NCI-H2029 (cell line): ENCODE measurements around the gene TCF7L2.

ENCODE experiments used
- DNase-seq: peaks from one replicate; lab custom pipeline; 2025; lab: John Stamatoyannopoulos, UW

TCF7L2 gene

DNA sequence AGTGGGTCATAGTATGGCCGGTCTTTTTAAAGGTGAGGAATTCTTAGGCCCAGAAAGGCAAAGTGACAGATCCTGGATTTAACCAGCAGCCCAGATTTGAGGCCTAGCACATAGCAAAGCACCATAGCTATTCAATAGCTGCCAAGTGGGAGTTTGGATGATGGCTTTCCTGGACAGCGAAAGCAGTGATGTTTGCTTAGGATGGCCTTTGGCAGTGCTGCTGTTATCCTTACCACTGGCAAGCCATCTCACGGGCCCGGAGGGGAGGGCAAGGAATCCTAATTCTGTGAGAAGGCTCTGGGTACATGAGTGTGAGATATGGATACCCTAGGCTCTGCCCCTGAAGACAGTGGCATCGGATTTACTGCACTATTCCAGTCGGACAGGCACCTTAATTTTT lies 50.4 kb downstream of the TCF7L2 start:
- DNase-seq: no peak

DNA sequence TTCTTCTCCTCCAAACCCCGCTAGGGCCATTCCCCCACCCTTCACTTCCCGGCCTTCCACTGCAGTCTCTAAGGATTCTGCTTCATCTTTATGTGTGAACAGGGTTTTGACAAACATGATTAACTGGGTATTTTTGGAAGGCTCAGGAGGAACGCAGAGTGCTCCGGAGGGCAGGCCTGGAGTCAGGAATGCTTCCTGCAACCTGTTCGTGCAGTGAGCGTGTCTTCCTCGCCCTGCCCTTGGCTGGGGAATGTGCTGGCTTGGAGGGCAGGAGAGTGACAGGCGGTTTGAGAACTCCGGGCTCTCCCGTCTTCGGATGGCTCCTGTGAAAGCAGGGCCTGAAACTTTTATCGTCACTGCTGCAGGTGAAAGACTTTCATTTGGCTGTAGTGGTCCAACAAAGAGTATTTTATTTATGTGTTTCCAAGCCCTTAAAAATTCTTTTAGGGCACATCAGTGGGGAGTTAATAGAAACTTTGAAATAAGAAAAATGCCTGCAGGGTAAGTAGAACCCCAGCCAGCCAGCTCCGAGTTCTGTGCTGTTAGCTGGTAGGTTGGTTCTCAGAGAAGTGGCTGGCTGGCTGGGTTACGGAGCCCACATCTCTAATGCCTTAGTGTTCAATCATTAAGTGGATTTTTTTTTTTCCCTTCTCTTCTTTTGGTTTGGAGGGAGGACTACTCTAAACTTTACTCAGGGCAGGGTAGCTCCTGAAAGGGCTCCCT lies 51.0 kb downstream of the TCF7L2 start:
- DNase-seq: no peak

DNA sequence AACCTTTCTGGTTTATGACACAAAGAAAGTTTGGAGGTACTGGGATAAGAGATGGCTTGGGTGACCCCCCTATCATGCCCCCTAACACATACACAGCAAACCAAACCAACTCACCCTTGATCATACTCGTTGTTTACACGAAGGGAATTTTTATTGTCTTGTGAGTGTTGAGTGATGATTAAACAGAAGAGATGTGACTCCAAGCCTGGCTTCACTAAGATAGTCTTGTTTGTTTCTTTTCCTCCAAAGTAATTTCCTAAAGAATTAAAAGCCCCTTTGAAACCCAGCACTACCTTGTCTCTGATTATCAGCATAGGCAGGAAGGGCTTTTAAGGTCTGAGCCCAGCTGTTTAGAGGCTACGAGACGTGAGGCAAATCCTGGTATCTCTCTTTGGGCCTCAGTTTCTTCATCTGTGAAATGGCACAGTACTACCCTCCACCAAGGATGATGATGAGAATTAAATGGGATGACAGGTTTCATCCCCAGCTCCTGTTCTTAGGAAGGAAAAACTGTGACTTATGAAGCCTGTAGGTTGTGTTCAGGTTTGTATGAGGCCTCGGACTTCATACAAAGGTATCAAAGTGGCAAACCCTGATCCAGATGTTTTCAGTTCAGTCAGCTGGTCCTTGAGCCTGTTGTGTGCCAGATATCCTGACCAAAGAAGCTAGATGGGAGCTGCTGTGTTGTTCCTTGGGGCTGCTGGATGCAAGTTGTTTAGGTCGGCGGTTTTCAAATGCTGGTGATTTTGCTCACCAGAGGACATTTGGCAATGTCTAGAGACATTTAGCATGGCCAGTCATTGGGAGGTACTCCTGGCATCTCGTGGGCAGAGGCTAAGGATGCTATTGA lies 51.8 kb downstream of the TCF7L2 start:
- no peak for DNase-seq

DNA sequence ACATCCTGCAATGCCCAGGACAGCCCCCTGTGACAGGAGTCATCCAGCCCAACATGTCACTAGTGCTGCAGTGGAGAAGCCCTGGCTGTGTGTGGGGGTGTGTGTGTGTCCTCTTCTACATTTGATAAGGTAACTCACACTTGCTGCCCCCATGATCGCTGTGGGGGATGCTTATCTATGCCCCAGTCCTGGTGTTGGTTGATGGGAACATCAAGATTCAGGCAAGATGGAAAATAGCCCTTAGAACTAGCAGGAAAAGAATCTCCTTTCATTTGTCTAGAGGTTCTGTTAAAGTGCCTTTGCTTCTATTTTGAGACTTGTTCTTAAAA lies 52.4 kb downstream of the TCF7L2 start:
- DNase-seq: no peak

DNA sequence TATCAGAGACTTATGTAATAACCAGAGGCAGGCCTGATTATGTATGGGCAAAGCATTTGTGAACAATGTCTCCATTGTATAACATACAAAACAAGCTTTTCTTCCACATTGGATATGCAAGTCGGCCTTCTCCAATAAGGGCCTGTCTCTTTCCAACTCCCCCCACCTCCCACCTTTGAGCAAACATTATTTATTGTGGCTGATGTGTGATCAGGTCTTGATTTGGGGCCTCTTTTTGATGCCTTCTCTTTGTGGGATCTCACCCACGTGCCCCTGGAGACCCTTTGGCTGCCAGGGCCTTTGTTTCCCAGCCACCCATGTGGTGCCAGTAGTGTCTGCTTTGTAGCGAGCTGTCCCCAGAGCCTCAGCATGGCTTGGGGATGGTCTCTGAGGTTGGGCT lies 53.0 kb downstream of the TCF7L2 start:
- no peak for DNase-seq

DNA sequence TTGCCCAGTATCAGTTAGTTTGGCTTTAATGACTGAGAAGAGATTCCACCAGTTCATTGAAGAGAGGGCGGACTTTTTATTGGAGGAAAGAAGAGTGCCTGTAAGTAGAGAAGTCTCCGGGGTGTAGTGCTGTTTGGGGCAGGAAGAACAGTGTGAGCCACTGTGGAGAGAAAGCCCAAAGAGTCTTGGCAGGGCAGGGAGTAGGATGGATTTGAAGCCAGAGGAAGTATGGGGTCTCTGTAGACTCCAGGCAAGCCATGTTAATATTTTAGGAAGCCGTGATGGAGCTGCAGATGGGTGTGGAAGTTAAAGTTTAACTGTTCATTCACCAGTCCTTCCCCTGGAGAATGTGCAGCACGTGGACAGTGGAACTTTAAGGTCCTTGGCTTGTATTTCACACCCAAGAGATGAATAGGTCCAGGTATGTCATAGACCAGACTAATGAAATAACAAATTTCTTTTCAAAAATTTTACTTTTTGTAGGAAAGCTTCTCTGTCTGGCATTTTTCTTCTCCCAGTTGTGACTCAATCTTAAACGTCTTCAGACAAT lies 54.1 kb downstream of the TCF7L2 start:
- no peak for DNase-seq

DNA sequence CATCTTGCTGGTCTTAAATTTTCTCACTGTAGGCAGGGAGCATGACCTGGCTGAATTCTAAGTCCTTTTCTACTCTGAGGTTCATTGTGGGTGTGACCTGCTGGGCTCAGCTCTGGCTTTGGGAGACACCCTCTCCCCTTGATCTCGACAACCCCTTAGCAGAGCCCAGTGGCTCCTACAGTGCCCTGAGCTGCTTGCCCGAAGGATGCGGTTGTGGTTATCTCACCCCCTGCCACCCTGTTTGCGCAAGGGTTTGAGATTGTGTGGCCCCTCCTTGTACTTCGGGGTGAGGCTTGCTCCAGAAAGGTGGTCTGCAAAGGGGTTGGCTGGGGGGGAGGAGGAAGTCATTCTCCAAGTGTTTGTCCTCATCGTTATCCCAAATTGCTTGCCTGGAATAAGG lies 55.3 kb downstream of the TCF7L2 start:
- no peak for DNase-seq

DNA sequence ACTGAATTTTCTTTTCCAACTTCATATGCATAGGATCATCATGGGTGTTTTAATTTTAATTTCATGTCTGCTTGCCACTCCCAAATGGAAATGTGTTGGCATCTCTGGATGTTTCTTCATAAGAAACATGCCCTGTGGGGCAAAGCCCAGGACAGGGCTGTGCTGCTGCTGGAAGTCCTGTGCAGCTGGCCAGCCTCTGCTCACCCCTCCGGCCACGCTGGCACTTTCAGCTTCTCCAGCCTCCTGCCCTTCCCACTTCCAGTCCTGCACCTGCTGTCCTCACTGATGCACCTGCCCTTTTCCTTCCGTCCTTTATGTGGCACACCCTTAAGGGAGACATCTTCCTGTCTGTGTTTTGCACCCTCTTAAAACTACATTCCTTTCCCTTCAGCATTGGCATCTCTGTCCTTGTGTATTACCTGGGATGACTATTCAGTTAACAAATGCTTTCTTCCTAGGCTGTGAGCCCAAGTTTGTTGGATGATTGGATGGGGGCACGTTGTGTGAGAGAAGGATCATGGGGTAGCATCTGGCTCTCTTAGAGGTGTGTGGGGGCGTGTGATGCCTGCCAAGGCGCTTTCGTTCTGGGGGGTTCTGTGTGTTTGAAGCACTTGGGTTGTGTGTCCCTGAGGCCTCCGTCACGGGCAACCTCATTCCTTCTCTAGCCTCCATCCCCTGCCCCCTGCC lies 56.8 kb downstream of the TCF7L2 start:
- no peak for DNase-seq

DNA sequence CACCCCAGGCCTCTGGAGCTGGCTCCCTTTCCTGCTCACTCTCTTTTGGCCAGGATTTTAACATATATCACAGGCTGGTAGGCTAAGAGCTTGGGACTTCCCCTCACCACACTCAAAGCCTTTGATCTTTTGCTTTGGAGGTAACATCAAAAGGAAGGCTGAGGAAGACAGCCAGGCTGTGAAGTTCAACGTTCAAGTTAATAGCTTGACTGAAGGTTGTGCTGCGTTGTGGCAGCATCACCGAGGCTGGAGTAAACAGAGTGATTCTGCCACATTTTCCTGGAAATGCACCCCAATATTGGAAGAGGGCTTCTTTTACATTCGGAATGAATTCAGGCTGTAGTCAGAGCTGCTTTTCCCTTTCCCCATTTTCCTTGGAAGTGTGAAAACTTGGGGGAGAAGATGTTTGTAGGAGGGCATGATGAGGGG lies 57.3 kb downstream of the TCF7L2 start:
- DNase-seq: no peak

DNA sequence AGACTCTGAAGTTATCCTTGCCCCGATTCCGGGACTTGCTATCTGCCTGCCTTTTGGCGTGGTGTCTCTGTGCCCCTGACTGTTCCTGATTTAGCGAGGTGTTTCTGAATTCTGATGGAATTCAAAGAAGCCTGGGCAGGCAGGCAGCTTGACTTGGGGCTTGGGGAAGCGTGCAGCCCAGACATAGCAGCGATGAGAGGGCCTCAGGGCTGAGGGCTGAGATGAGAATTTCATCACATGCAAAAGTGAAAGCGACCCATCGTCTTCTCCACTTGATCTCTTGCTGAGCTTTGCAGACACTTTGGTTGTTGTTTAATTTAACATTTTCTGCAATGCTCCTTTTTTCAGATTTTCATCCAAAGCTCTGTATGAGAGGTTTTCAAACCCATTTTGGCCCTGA lies 57.8 kb downstream of the TCF7L2 start:
- no peak for DNase-seq

DNA sequence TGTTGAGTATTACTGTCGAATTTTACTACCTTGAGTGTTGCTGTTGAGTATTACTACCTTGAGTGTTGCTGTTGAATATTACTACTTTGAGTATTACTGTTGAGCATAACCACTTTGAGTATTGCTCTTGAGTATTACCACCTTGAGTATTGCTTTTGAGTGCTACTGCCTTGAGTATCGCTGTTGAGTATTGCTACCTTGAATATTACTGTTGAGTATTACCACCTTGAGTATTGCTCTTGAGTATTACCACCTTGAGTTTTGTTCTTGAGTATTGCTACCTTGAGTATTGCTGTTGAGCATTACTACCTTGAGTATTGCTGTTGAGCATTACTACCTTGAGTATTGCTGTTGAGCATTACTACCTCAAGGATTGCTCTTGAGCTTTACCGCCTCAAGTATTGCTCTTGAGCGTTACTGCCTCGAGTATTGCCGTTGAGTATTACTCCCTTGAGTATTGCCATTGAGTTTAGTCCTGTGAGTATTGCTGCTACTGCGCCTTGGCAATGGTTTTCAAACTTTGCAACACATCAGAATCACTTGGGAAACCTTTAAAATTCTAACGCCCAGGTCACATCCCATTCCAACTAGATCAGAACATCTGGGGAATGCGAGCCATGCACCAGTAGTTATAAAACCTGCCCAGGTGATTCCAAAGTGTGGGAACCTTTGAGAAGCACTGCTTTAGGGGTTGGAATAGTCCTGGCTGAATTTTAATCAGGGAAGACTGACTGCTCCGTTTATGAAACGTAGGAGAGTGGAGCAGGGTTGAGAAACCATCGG lies 61.7 kb downstream of the TCF7L2 start:
- DNase-seq: no peak

DNA sequence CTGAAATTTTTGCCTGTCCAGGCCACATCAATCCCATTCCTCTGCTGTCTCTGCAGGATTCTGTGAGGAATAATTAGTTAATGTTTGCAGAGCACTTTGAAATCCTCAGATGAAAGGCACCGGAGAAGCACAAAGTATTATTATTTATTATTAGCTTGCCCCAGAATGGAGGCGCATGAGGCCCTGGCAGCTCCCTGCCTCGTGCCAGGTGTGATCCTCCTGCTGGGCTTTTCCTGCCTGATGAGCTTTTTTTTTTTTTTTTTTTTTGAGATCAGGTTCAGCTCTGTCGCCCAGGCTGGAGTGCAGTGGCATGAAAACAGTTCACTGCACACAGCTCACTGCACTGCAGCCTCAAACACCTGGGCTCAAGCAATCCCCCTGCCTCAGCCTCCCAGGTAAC lies 65.2 kb downstream of the TCF7L2 start:
- no peak for DNase-seq

DNA sequence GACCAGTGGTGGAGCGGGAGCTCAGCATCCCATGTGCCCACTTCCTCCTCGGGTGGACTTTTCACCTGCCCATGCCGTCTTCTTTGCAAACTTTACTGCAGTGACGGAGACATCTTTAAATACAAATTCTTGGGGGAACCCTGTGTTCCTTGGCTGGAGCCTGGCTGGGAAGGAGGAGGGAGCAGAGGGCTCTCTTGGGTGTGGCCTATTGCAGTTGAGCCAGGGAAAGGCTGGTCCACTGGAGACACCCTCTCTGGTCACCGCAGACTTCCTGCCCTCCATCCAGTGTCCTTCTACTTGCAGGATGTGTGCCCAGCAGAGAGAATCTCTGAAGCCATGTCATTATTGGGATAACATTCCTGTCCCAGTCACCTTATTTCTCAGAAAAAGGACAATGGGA lies 67.3 kb downstream of the TCF7L2 start:
- DNase-seq: no peak

DNA sequence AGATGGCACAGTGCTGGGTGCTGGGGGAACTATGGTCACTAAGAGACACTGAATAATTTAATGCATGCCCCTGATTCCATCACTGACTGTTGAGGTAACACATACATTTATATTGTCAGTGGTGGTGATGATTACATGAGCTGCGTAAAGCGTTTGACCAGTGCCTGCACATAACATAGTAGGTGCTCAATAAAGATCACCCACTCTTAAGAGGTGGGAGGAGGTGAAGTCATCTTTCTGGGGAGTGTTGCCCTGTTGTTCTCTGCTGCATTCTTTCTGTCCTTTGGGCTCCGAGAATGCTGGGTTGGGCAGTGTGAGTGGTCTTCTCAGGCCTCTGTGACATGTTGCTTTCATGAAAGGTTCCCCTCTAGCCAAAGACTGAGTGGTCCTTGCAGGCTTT lies 68.0 kb downstream of the TCF7L2 start:
- no peak for DNase-seq

DNA sequence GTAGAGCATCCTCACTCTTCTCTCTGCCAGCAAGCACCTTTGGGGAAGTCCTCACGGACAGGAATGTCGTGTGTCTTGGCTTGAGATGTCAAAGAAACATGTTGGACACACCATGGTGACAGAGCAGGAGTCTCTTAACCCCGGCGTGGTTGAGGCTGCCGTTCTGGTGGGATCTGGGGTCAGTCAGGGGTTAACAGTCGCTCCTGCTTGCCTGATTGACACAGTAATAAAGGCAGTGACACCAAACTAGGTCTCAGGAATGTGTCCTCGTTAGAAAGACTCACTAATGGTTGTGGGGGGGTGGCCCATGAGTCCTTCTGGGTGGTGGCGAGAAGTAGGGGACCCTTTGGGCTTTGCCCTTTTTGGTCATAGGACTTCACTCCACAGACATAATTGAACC lies 69.0 kb downstream of the TCF7L2 start:
- DNase-seq: no peak

DNA sequence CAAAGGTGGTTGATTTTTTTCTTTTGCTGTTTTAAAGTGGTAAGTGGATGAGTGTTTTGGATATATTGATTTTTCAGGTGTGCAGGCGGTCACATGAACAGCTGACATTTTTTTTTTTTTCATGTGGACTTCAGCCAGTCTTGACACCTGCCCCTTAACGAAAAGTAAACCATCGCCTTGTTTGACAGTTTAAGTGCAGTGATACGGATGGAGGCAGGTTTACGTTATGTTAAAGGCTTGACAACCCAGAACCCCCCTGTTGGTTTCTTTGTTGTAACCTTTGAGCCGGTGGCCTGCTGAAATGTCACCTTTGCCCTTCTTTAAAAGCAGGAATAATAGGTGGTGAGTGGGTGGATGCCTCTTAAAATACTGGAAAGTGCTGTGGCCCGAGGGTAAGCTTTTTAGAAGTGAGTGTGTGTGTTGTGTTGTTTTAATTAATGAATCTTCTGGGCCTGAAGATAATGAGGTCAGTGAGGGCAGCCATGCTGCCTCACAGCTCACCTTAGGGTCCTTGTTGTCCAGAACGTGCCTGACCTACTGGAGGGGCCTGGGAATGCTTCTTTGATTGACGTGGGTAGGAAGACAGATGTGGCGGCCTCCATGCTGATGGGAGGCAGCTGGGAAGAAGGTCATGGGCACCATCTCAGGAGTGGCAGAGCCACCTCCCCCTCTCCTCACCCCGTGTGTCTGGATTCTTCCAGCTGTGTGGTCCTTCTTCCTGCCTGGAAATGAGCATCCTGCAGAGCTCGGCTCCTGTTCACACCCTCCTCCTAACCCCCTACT lies 69.8 kb downstream of the TCF7L2 start:
- DNase-seq: peak; percentile 45

DNA sequence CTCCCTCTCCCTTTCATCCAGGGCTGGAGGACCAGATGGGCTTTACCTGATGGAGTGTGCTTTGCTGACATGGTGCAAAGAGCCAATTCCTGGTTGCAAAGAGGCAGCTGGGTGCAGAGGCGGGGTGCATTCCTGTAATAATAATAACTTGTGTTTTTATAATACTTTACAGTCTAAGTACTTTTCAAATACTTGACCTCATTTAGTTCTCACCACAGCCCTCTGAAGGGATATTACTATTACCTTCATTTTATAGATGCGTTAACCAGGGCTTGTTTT lies 70.4 kb downstream of the TCF7L2 start:
- no peak for DNase-seq

DNA sequence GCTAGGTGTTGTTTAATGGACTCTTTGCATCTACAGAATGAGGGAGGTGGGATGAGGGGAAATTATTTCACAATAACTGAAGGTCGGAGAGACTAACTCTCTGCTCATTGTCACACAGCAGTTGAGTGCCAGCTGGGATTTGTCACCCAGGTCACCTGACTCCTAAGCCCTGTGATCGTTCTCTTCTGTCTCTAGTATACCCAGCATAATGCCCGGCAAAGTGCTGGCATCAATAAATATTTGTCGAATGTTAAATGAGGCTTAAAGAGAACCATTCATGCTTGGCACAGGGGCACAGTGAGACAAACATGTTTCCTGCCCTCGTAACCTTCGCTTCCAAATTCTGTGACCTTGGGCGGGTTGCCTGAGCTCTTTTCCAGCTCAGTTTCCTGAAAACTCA lies 70.8 kb downstream of the TCF7L2 start:
- DNase-seq: peak; percentile 81

DNA sequence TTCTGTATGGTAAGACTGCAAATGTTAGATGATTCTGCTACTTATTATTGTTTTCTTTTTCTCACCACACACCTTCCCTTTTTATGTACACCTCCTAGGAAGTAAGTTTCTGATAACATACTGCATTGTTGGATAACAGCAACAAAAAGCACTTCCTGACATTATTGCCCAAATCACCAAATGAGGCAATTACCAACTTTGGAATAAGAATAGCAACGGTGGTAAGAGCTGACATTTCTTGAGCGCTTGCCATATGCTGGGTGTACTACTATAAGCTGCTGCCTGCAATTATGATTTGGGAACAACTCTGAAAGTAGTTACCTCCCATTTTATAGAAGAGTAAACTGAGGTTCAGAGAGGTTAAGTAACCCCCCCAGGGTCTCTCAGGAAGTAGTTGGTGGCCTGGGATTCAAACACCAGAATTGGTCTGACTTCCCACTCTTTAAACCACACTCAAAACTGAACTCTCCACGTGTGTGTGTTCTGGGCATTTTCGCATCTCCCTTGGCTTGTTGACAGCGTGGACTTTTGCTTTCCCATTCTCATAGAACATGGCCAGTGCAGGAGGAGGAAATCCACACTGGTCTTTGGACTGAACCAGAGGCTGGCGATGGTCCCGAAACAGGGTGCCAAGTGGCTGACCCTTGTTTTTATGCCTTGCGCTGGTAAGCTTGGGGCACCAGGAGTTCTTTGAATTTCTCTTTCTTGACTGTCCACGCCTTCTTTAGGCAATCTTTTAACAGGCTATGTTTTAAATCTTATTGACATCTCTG lies 71.4 kb downstream of the TCF7L2 start:
- DNase-seq: no peak

DNA sequence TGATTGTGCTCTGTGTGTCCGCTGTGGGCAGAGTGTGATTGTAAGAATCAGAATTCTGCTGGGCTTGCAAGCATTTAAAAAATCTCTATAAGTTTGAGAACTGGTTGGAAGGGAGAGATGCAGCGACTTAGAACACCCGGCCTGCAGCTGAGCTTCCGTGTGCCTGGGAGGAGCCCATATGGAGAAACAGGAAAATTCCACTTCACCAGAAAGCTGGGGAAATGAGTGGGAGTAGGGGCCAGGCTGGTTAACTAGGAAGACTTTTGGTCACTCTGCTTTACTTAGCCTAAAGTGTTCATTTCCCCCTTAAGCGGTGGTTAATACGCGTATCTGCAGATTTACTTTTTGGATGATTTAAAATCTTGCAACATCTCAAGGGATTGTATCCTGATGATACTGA lies 72.2 kb downstream of the TCF7L2 start:
- DNase-seq: no peak

DNA sequence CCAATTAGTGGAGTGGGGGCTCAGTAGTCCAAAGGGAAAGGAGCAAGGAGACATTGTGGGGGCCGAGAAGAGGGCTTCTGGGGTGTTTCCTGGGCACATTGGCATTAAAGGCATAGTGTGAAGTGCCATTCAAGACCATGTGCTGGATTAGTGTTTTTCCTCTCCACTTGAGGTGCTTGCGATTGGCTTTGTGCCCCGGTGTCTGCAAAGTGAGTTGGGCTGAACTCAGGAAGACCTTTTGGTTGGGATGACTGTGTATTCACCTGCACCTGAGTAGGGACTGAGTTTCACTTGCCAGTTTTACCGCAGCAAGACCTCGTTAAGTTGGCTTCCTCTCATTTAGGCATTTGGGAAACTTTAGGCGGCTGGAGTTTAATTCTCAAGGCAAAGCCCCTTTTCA lies 73.0 kb downstream of the TCF7L2 start:
- DNase-seq: peak; percentile 61
